Left cardiac atrium (tissue), 4 donors: ENCODE results near the gene COX5B. TPM values are rescaled to one million over a fixed set of nuclear protein-coding genes. Genes with fewer than 3 reads are reported as not detected.

ENCODE experiments used
- ATAC-seq, 2 donors: fragments of 200-7000 bp; cut with Tn5 transposase; one replicate each; pipeline ENCODE4 v1.9.1; 2020; ENCODE audit warnings: mild to moderate bottlenecking in 2 of 2, moderate library complexity in 2 of 2
- DNase-seq: peaks from one replicate; pipeline ENCODE4 v3.0.0-alpha.2; 2020
- intact Hi-C, 2 donors: fragments of 100-400 bp; cut with DNase I; formaldehyde crosslinking; loops; one replicate each; pipeline versions ENCODE4 v1.14.1 to v1.15.1; 2022 to 2023
- total RNA-seq, 2 donors: library from RNA; stranded (reverse); fragmentation: NEBNext Ultra II Directional; extraction: Animal tissue kit (Norgen Biotek cat#: 25700); gene quantifications; one replicate each; pipeline ENCODE4 v1.2.1, GENCODE V29; 2021
- donor health status: DM: no; HTN: yes; CAD: no.
- donor health status: DM: no; HTN: yes; CAD: no; lungs with severe emphysema.
- donor health status: DM: yes; HTN: yes; CAD: no.
- donor health status: Dilated cardiomyopathy.

The COX5B gene
- total RNA-seq, 2 donors from 2014 or later, result 939 to 947 TPM

GRCh38 chr2:97697252-97698235 is 51.7 kb downstream of the COX5B start:
- intact Hi-C loops, result loop anchor here (2.0 to 10.0 kb wide), 2 partner anchors 103 to 107 kb away; no protein-coding TSS in a partner anchor
- ATAC-seq, result peak; percentile 93 to 94
- DNase-seq, result peak; percentile 92

Other genes starting within 250 kb of the COX5B start
- 1 to 10 TPM; 5.5 to 8.0 TPM for gene ANKRD36B, start 56.2 kb upstream of the COX5B start, total RNA-seq
- 10 to 100 TPM; 51.0 to 65.3 TPM for gene ACTR1B, start 18.0 kb downstream of the COX5B start, total RNA-seq
- 1 to 10 TPM; 2.7 to 3.9 TPM for gene C2orf92, start 23.7 kb downstream of the COX5B start, total RNA-seq
- 1 to 10 TPM; 1.6 to 2.6 TPM for gene ZAP70, start 67.5 kb downstream of the COX5B start, total RNA-seq